ENCODE data around the gene SLC25A29. TPM values are rescaled to one million over a fixed set of nuclear protein-coding genes. Genes with fewer than 3 reads are reported as not detected.

The SLC25A29 gene
- total and polyA plus RNA-seq, 2 donors (not counting 1 experiment from before 2014, with no cell fraction given) = 6.2 to 24.1 TPM

DNA sequence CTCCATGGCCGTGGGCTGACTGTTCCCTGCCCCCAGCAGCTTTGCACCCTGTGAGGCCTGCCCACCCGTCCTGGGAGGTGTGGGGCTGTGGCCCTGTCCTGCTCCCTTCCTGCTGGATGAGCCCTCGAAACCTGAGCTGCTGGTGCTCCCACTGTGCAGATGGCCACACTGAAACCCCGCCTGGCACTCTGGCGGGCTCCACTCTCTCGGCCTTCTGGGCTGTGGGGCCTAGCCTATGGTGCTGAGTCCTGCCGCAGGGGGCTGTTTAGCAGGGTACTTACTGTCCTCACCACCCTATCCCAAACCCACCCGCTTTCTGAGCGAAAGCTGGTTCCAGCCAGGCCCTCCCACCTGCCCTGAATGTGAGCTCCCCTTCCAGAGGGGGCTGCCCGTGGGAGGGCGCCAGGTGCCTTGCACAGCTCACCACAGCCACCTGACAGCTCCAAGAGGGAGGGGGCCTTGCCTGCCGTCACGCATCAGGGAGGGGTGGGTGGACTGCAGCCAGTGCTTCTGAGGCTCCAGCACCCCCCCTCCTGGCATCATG, 24.2 kb upstream of the SLC25A29 start:
- DNase-seq (ENCODE audit: low read depth in 2 of 2) = no peak

DNA sequence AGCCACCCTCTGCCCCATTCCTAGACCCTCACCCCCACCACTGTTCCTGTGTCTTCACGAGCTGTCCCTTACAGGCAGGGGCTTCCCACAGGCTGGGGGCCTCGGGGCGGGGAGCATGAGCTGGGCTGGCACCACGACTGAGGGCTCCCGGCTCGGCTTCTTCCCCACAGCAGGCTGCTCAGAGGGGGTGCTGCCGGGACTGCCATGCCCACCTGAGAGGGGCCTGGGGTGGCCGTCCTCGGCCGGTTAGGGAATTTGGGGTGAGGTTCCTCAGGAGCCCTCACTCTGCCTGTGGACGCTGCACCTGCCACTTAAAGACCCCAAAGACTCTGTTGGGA, 23.7 kb upstream of the SLC25A29 start:
- H3K79me2 ChIP-seq (ENCODE audit: control insufficient read depth, insufficient read depth, low read length) = no peaks in the 10 kb centered on the region
- no peak for DNase-seq (ENCODE audit: low read depth in 2 of 2)
- H3K27ac ChIP-seq (ENCODE audit: insufficient read depth, low read length) = no peak overlapping the region
- peaks cover 8% of the 10 kb centered on the region for H3K36me3 ChIP-seq (ENCODE audit: control insufficient read depth, insufficient read depth, low read length)
- no peak overlapping the region for H2AFZ ChIP-seq (ENCODE audit: low read length)
- H3K9ac ChIP-seq (ENCODE audit: insufficient read depth, low read length) = no peak overlapping the region
- no peaks in the 10 kb centered on the region for H4K20me1 ChIP-seq (ENCODE audit: control insufficient read depth, extremely low read depth, insufficient read depth, low read length)
- no peaks in the 10 kb centered on the region for H3K9me3 ChIP-seq (ENCODE audit: control insufficient read depth, insufficient read depth, low read depth, low read length)
- TF ChIP-seq EZH2 (IDR thresholded peaks at IDR 0.05; ENCODE audit: low read length, missing control alignments) (no peak), CTCF (conservative IDR thresholded peaks at IDR 0.05 in 1 of 2, IDR thresholded peaks at IDR 0.05 in 1 of 2; ENCODE audit: low read depth in 1 of 2, low read length in 2 of 2) (no peak)
- H3K4me1 ChIP-seq (ENCODE audit: control insufficient read depth, extremely low read depth, insufficient read depth, low read length) = no peaks in the 10 kb centered on the region
- no peak overlapping the region for H3K4me2 ChIP-seq (ENCODE audit: extremely low read depth, insufficient read depth, low read length)
- no peaks in the 10 kb centered on the region for H3K27me3 ChIP-seq (ENCODE audit: control insufficient read depth, insufficient read depth, low read length)
- no peak overlapping the region for H3K4me3 ChIP-seq (replicated peaks in 1 of 4; ENCODE audit: control extremely low read depth in 1 of 4, insufficient read depth in 1 of 4, low read depth in 3 of 4, low read length in 4 of 4)

More for the DNA sequence above, 24.2 kb upstream of the SLC25A29 start:
- no peaks in the 10 kb centered on the region for H3K4me1 ChIP-seq (ENCODE audit: control insufficient read depth, extremely low read depth, insufficient read depth, low read length)
- no peak overlapping the region for H3K9ac ChIP-seq (ENCODE audit: insufficient read depth, low read length)
- H3K36me3 ChIP-seq (ENCODE audit: control insufficient read depth, insufficient read depth, low read length) = peaks cover 9% of the 10 kb centered on the region
- no peaks in the 10 kb centered on the region for H3K27me3 ChIP-seq (ENCODE audit: control insufficient read depth, insufficient read depth, low read length)
- no peaks in the 10 kb centered on the region for H3K9me3 ChIP-seq (ENCODE audit: control insufficient read depth, insufficient read depth, low read depth, low read length)
- H3K4me2 ChIP-seq (ENCODE audit: extremely low read depth, insufficient read depth, low read length) = no peak overlapping the region
- H4K20me1 ChIP-seq (ENCODE audit: control insufficient read depth, extremely low read depth, insufficient read depth, low read length) = no peaks in the 10 kb centered on the region
- no peak overlapping the region for H2AFZ ChIP-seq (ENCODE audit: low read length)
- H3K79me2 ChIP-seq (ENCODE audit: control insufficient read depth, insufficient read depth, low read length) = no peaks in the 10 kb centered on the region
- TF ChIP-seq EZH2 (IDR thresholded peaks at IDR 0.05; ENCODE audit: low read length, missing control alignments) (no peak), CTCF (conservative IDR thresholded peaks at IDR 0.05 in 1 of 2, IDR thresholded peaks at IDR 0.05 in 1 of 2; ENCODE audit: low read depth in 1 of 2, low read length in 2 of 2) (no peak)
- H3K27ac ChIP-seq (ENCODE audit: insufficient read depth, low read length) = no peak overlapping the region
- H3K4me3 ChIP-seq (replicated peaks in 1 of 4; ENCODE audit: control extremely low read depth in 1 of 4, insufficient read depth in 1 of 4, low read depth in 3 of 4, low read length in 4 of 4) = no peak overlapping the region

DNA sequence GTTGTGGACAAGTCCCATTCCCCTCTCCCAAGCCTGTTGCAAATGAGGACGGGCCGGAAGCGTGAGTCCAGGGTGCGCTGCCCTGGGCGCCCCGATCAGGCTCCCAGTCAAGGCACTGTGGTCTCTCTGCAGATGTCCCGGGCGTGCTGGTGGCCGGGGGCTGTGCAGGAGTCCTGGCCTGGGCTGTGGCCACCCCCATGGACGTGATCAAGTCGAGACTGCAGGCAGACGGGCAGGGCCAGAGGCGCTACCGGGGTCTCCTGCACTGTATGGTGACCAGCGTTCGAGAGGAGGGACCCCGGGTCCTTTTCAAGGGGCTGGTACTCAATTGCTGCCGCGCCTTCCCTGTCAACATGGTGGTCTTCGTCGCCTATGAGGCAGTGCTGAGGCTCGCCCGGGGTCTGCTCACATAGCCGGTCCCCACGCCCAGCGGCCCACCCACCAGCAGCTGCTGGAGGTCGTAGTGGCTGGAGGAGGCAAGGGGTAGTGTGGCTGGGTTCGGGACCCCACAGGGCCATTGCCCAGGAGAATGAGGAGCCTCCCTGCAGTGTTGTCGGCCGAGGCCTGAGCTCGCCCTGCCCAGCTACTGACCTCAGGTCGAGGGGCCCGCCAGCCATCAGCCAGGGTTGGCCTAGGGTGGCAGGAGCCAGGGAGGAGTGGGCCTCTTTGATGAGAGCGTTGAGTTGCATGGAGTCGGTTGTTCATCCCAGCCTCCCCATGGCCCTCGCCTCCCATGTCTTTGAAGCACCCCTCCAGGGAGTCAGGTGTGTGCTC, 23.2 kb upstream of the SLC25A29 start:
- Histone ChIP-seq H3K4me3 (replicated peaks in 1 of 4; ENCODE audit: control extremely low read depth in 1 of 4, insufficient read depth in 1 of 4, low read depth in 3 of 4, low read length in 4 of 4) (no peak overlapping the region), H3K9ac (ENCODE audit: insufficient read depth, low read length) (no peak overlapping the region), H2AFZ (ENCODE audit: low read length) (no peak overlapping the region), H4K20me1 (ENCODE audit: control insufficient read depth, extremely low read depth, insufficient read depth, low read length) (no peaks in the 10 kb centered on the region), H3K79me2 (ENCODE audit: control insufficient read depth, insufficient read depth, low read length) (no peaks in the 10 kb centered on the region), H3K4me2 (ENCODE audit: extremely low read depth, insufficient read depth, low read length) (no peak overlapping the region), H3K36me3 (ENCODE audit: control insufficient read depth, insufficient read depth, low read length) (peaks cover 3% of the 10 kb centered on the region), H3K27me3 (ENCODE audit: control insufficient read depth, insufficient read depth, low read length) (no peaks in the 10 kb centered on the region), H3K27ac (ENCODE audit: insufficient read depth, low read length) (no peak overlapping the region), H3K9me3 (ENCODE audit: control insufficient read depth, insufficient read depth, low read depth, low read length) (no peaks in the 10 kb centered on the region), H3K4me1 (ENCODE audit: control insufficient read depth, extremely low read depth, insufficient read depth, low read length) (no peaks in the 10 kb centered on the region)
- DNase-seq (ENCODE audit: low read depth in 2 of 2) = no peak
- TF ChIP-seq CTCF (conservative IDR thresholded peaks at IDR 0.05 in 1 of 2, IDR thresholded peaks at IDR 0.05 in 1 of 2; ENCODE audit: low read depth in 1 of 2, low read length in 2 of 2) = no peak
- no peak for TF ChIP-seq EZH2 (IDR thresholded peaks at IDR 0.05; ENCODE audit: low read length, missing control alignments)
